HepG2 (cell line): ENCODE data around the gene TMEM164. TPM values are rescaled to one million over a fixed set of nuclear protein-coding genes. Genes with fewer than 3 reads are reported as not detected.

Source experiments
- ATAC-seq: fragments of 200-7000 bp; cut with Tn5 transposase; 3 replicates; pipeline ENCODE4 v1.9.1; 2020; ENCODE audit warnings: mild to moderate bottlenecking, moderate library complexity
- BruUV-seq: library from RNA; stranded (reverse); fragments of 400-500 nt; replicated peaks from 2 replicates; lab custom pipeline; 2021; lab: Mats Ljungman, UMichigan
- CTCF ChIA-PET: fragments of 300-600 bp; formaldehyde crosslinking; extraction: SDS; loops from one replicate; lab custom pipeline; 2021; ENCODE audit warnings: low total read pairs, inconsistent platforms, low intra/inter-chr PET ratio; lab: Yijun Ruan, JAX
- POLR2A ChIA-PET: fragments of 350-600 bp; sonication (Branson Sonifier 250); formaldehyde crosslinking; loops from one replicate; lab custom pipeline; 2020; ENCODE audit warnings: antibody characterized with exemption, inconsistent platforms; lab: Yijun Ruan, JAX
- DNase-seq: peaks from one replicate; pipeline ENCODE4 v3.0.0-alpha.2; 2015; ENCODE audit warnings: low spot score
- FAIRE-seq: peaks from 3 replicates; lab custom pipeline; 2011; peaks lifted over from hg19 to GRCh38; lab: Jason Lieb, UNC
- H2AFZ ChIP-seq: one replicate; pipeline ENCODE4 v1.6.1; 2011; ENCODE audit warnings: low read length, inconsistent platforms
- H3K27ac ChIP-seq: fragments of 300-600 bp; 3 replicates; pipeline ENCODE4 v1.8.0; 2011; ENCODE audit warnings: mixed run types, mild to moderate bottlenecking, mixed read lengths, low read length, inconsistent platforms; ENCODE audit not compliant: insufficient read depth; ENCODE audit errors: extremely low read length
- H3K27me3 ChIP-seq, 2 experiments: fragments of 200-600 bp in 1 of 2; 2 replicates in 1 of 2; 3 replicates in 1 of 2; pipeline versions ENCODE4 v1.6.0 to v1.8.0; 2011; ENCODE audit warnings: low read length in 2 of 2, mild to moderate bottlenecking in 2 of 2, moderate library complexity in 2 of 2, inconsistent platforms in 1 of 2; ENCODE audit not compliant: insufficient read depth in 2 of 2, control insufficient read depth in 1 of 2
- H3K36me3 ChIP-seq, 2 experiments: fragments of 200-600 bp in 1 of 2; replicated peaks in 1 of 2; 2 replicates in 1 of 2; 3 replicates in 1 of 2; pipeline versions ENCODE4 v1.5.1 to v1.8.0; 2011; ENCODE audit warnings: low read length in 2 of 2, inconsistent platforms in 1 of 2; ENCODE audit not compliant: insufficient read depth in 2 of 2, control insufficient read depth in 1 of 2
- H3K4me1 ChIP-seq: 2 replicates; pipeline ENCODE4 v1.5.1; 2012; ENCODE audit warnings: low read length, inconsistent platforms; ENCODE audit not compliant: insufficient read depth
- H3K4me2 ChIP-seq: 2 replicates; pipeline ENCODE4 v1.6.0; 2011; ENCODE audit warnings: low read depth, low read length, inconsistent platforms
- H3K4me3 ChIP-seq, 3 experiments: fragments of 200-600 bp in 1 of 3; sonication (generic), shearing (Covaris generic) in 1 of 3; replicated peaks in 1 of 3; 2 replicates each; pipeline ENCODE4 v1.5.1; 2011 to 2016; ENCODE audit warnings: low read length in 3 of 3, inconsistent platforms in 2 of 3, low read depth in 2 of 3, mild to moderate bottlenecking in 2 of 3, control low read depth in 1 of 3, mixed read lengths in 1 of 3; ENCODE audit not compliant: insufficient read depth in 1 of 3
- H3K79me2 ChIP-seq: one replicate; pipeline ENCODE4 v1.6.1; 2011; ENCODE audit warnings: low read length, inconsistent platforms; ENCODE audit not compliant: insufficient read depth
- H3K9ac ChIP-seq: 2 replicates; pipeline ENCODE4 v1.6.0; 2011; ENCODE audit warnings: mild to moderate bottlenecking, low read depth, low read length, inconsistent platforms; ENCODE audit not compliant: insufficient read depth
- H3K9me3 ChIP-seq: 2 replicates; pipeline ENCODE4 v1.5.1; 2012; ENCODE audit warnings: mild to moderate bottlenecking, low read length
- H4K20me1 ChIP-seq: 2 replicates; pipeline ENCODE4 v1.6.0; 2011; ENCODE audit warnings: inconsistent platforms, mild to moderate bottlenecking, low read length, moderate library complexity; ENCODE audit not compliant: insufficient read depth
- ATF1 ChIP-seq: IDR thresholded peaks from 2 replicates; pipeline ENCODE4 v1.6.1; 2016; ENCODE audit warnings: mild to moderate bottlenecking, control low read depth
- CEBPG ChIP-seq: IDR thresholded peaks from 2 replicates; pipeline ENCODE4 v1.6.1; 2016
- CENPX ChIP-seq: sonication (generic); formaldehyde crosslinking; IDR thresholded peaks from 2 replicates; pipeline ENCODE4 v1.9.0; 2021; ENCODE audit warnings: mild to moderate bottlenecking, missing genetic modification reagents, moderate library complexity
- HNRNPLL ChIP-seq: fragments of 200-400 bp; formaldehyde crosslinking; IDR thresholded peaks from 2 replicates; pipeline ENCODE4 v1.6.1; 2017; ENCODE audit warnings: mild to moderate bottlenecking, low read depth, low read length; ENCODE audit not compliant: poor library complexity, severe bottlenecking
- KDM5A ChIP-seq: fragments of 200-600 bp; sonication (generic); IDR thresholded peaks from 2 replicates; pipeline ENCODE4 v1.7.0; 2018; ENCODE audit warnings: antibody characterized with exemption, mild to moderate bottlenecking, low read length, borderline replicate concordance
- MEF2D ChIP-seq: sonication (generic); formaldehyde crosslinking; IDR thresholded peaks from 2 replicates; pipeline ENCODE4 v1.5.1; 2020; ENCODE audit warnings: mild to moderate bottlenecking, missing genetic modification reagents
- MYNN ChIP-seq: sonication (generic); formaldehyde crosslinking; IDR thresholded peaks from 2 replicates; pipeline ENCODE4 v1.4.0; 2020; ENCODE audit warnings: mild to moderate bottlenecking, low read depth, missing genetic modification reagents
- NCOA2 ChIP-seq: sonication (generic); formaldehyde crosslinking; IDR thresholded peaks from 2 replicates; pipeline ENCODE4 v1.8.0; 2022; ENCODE audit warnings: inconsistent platforms
- RARA ChIP-seq: IDR thresholded peaks from 2 replicates; pipeline ENCODE4 v1.6.1; 2016; ENCODE audit warnings: missing genetic modification reagents, missing compliant biosample characterization
- STAG1 ChIP-seq: sonication (generic); formaldehyde crosslinking; IDR thresholded peaks from 2 replicates; pipeline ENCODE4 v1.4.0; 2020; ENCODE audit warnings: missing genetic modification reagents
- ZNF260 ChIP-seq: sonication (generic); formaldehyde crosslinking; IDR thresholded peaks from 2 replicates; pipeline ENCODE4 v1.4.0; 2020; ENCODE audit warnings: missing genetic modification reagents, low read depth, mild to moderate bottlenecking, borderline replicate concordance
- ZNF777 ChIP-seq: sonication (generic); formaldehyde crosslinking; IDR thresholded peaks from 2 replicates; pipeline ENCODE4 v1.4.0; 2020; ENCODE audit warnings: missing genetic modification reagents
- WGBS: methylation state at CpG from one replicate; pipeline ENCODE4 v1.1.6; 2017; ENCODE audit warnings: low lambda C conversion rate; 5-methylcytosine and 5-hydroxymethylcytosine counted together
- in situ Hi-C: cut with HindIII; loops from 2 replicates; pipeline ENCODE4 v1.10.0; 2017; ENCODE audit warnings: low pct_unique_long_range_greater_than_20kb; ENCODE audit not compliant: extremely low pct_ligation_motif_present
- intact Hi-C: fragments of 100-400 bp; cut with micrococcal nuclease; formaldehyde crosslinking; loops from one replicate; pipeline ENCODE4 v1.10.0; 2022; ENCODE audit not compliant: unreplicated experiment
- polyA plus RNA-seq, 8 experiments: library from polyadenylated mRNA; depleted of rRNA in 3 of 8; stranded (reverse) in 7 of 8; unstranded in 1 of 8; fragments of >200 nt; fragmentation: Illumina TruSeq in 4 of 8; extraction: Trizol in 4 of 8; gene quantifications; 2 replicates each; pipeline versions ENCODE4 v1.2.1 to v1.2.3, GENCODE V29; 2011 to 2016; ENCODE audit warnings: low read depth in 4 of 8, missing spikeins in 1 of 8, mixed read lengths in 1 of 8; ENCODE audit not compliant: insufficient read depth in 1 of 8
- total RNA-seq, 5 experiments: library from RNA; depleted of rRNA; stranded (reverse); fragments of >200 nt; fragmentation: Illumina TruSeq; extraction: Trizol; gene quantifications; 2 replicates each; pipeline ENCODE4 v1.2.3, GENCODE V29; 2016; ENCODE audit warnings: low read depth in 1 of 5
- TF ChIP-seq, protein P1 (sequence below): sonication (generic); formaldehyde crosslinking; IDR thresholded peaks from 2 replicates; pipeline ENCODE4 v1.4.0; 2020; ENCODE audit warnings: missing genetic modification reagents, borderline replicate concordance
- TF ChIP-seq, protein P2 (sequence below): sonication (generic); formaldehyde crosslinking; IDR thresholded peaks from 2 replicates; pipeline ENCODE4 v1.9.0; 2021; ENCODE audit warnings: missing genetic modification reagents, mild to moderate bottlenecking, borderline replicate concordance
- TF ChIP-seq, protein P3 (sequence below): sonication (generic); formaldehyde crosslinking; IDR thresholded peaks from 2 replicates; pipeline ENCODE4 v1.4.0; 2020; ENCODE audit warnings: missing genetic modification reagents
- TF ChIP-seq, protein P4 (sequence below): sonication (generic); formaldehyde crosslinking; IDR thresholded peaks from 2 replicates; pipeline ENCODE4; 2020; ENCODE audit warnings: missing genetic modification reagents, mild to moderate bottlenecking, borderline replicate concordance

Gene TMEM164
- total and polyA plus RNA-seq, 2 of the 13 experiments (the other 11 are each of a cell fraction or from before 2014, with no cell fraction given) = 5.8 to 13.2 TPM

DNA sequence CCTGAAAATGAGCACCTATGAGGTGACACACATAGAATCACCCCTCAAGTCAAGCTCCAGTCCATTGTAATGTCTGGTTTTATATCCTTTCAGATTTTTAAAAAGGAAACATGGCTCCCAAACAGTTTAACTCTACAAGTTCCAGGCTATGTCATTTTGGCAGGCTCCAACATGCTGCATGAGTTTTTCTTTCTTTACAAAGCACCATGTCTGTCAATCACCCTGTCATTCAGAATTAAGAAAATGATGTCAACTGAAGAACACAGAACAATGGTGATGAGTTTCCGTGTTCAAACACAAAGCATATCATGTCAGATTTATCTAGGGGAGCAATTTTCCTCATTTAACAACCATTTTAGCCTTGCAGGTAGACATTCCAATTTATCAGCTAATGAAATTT, 208.4 kb downstream of the TMEM164 start (continued):
- TF ChIP-seq RARA (CRISPR knock-in tag) = no peak
- no peak for TF ChIP-seq CEBPG (CRISPR knock-in tag)
- TF ChIP-seq KDM5A = no peak
- TF ChIP-seq, protein P1, sequence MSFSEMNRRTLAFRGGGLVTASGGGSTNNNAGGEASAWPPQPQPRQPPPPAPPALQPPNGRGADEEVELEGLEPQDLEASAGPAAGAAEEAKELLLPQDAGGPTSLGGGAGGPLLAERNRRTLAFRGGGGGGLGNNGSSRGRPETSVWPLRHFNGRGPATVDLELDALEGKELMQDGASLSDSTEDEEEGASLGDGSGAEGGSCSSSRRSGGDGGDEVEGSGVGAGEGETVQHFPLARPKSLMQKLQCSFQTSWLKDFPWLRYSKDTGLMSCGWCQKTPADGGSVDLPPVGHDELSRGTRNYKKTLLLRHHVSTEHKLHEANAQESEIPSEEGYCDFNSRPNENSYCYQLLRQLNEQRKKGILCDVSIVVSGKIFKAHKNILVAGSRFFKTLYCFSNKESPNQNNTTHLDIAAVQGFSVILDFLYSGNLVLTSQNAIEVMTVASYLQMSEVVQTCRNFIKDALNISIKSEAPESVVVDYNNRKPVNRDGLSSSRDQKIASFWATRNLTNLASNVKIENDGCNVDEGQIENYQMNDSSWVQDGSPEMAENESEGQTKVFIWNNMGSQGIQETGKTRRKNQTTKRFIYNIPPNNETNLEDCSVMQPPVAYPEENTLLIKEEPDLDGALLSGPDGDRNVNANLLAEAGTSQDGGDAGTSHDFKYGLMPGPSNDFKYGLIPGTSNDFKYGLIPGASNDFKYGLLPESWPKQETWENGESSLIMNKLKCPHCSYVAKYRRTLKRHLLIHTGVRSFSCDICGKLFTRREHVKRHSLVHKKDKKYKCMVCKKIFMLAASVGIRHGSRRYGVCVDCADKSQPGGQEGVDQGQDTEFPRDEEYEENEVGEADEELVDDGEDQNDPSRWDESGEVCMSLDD (CRISPR knock-in tag) = no peak
- TF ChIP-seq ZNF260 (CRISPR knock-in tag) = no peak
- TF ChIP-seq, protein P2, sequence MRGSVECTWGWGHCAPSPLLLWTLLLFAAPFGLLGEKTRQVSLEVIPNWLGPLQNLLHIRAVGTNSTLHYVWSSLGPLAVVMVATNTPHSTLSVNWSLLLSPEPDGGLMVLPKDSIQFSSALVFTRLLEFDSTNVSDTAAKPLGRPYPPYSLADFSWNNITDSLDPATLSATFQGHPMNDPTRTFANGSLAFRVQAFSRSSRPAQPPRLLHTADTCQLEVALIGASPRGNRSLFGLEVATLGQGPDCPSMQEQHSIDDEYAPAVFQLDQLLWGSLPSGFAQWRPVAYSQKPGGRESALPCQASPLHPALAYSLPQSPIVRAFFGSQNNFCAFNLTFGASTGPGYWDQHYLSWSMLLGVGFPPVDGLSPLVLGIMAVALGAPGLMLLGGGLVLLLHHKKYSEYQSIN (CRISPR knock-in tag) = no peak
- no peak for TF ChIP-seq CENPX
- TF ChIP-seq ZNF777 (CRISPR knock-in tag) = no peak

DNA sequence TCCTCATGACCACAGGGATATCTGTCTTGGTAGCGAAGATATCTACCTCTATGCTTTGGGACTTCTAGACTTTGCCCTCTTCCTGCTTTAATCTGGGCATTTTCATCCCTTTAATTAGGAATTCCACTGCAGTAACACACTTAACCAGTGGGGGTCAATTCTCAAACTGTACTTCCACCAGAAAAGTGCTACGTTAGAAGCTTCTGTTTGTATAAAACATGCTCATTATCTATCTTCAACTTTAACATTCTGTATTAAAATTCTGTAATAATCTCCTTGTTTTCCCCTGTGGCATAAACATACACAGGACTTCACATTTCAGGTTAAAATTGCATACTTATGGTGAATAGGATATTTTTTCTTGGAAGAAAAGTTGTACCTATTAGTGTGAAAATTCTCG, 209.4 kb downstream of the TMEM164 start:
- no peak overlapping the region for H2AFZ ChIP-seq
- no peak overlapping the region for H3K4me3 ChIP-seq
- no peak overlapping the region for H3K4me2 ChIP-seq
- H3K4me1 ChIP-seq = no peaks in the 10 kb centered on the region
- H3K27ac ChIP-seq = no peak overlapping the region
- no peaks in the 10 kb centered on the region for H3K36me3 ChIP-seq
- H3K9ac ChIP-seq = no peak overlapping the region
- ChIA-PET CTCF (no interaction called here), POLR2A (no interaction called here)
- H3K79me2 ChIP-seq = no peaks in the 10 kb centered on the region
- no peaks in the 10 kb centered on the region for H3K9me3 ChIP-seq
- WGBS = 95% methylated on average over 3 of the region's 3 CpGs
- no peak for ATAC-seq
- in situ Hi-C loops (no loop called here), intact Hi-C loops (no loop called here)
- H3K27me3 ChIP-seq = no peaks in the 10 kb centered on the region
- H4K20me1 ChIP-seq = no peaks in the 10 kb centered on the region
- no peak for DNase-seq
- FAIRE-seq = no peak
- BruUV-seq = no TSS peak
- TF ChIP-seq HNRNPLL (no peak), NCOA2 (CRISPR knock-in tag) (no peak), ATF1 (CRISPR knock-in tag) (no peak), STAG1 (CRISPR knock-in tag) (no peak), MEF2D (no peak), MYNN (CRISPR knock-in tag) (no peak)
- TF ChIP-seq, protein P3, sequence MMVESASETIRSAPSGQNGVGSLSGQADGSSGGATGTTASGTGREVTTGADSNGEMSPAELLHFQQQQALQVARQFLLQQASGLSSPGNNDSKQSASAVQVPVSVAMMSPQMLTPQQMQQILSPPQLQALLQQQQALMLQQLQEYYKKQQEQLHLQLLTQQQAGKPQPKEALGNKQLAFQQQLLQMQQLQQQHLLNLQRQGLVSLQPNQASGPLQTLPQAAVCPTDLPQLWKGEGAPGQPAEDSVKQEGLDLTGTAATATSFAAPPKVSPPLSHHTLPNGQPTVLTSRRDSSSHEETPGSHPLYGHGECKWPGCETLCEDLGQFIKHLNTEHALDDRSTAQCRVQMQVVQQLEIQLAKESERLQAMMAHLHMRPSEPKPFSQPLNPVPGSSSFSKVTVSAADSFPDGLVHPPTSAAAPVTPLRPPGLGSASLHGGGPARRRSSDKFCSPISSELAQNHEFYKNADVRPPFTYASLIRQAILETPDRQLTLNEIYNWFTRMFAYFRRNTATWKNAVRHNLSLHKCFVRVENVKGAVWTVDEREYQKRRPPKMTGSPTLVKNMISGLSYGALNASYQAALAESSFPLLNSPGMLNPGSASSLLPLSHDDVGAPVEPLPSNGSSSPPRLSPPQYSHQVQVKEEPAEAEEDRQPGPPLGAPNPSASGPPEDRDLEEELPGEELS (CRISPR knock-in tag) = no peak
- TF ChIP-seq, protein P4, sequence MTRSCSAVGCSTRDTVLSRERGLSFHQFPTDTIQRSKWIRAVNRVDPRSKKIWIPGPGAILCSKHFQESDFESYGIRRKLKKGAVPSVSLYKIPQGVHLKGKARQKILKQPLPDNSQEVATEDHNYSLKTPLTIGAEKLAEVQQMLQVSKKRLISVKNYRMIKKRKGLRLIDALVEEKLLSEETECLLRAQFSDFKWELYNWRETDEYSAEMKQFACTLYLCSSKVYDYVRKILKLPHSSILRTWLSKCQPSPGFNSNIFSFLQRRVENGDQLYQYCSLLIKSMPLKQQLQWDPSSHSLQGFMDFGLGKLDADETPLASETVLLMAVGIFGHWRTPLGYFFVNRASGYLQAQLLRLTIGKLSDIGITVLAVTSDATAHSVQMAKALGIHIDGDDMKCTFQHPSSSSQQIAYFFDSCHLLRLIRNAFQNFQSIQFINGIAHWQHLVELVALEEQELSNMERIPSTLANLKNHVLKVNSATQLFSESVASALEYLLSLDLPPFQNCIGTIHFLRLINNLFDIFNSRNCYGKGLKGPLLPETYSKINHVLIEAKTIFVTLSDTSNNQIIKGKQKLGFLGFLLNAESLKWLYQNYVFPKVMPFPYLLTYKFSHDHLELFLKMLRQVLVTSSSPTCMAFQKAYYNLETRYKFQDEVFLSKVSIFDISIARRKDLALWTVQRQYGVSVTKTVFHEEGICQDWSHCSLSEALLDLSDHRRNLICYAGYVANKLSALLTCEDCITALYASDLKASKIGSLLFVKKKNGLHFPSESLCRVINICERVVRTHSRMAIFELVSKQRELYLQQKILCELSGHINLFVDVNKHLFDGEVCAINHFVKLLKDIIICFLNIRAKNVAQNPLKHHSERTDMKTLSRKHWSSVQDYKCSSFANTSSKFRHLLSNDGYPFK (CRISPR knock-in tag) = no peak
